Left lobe of liver (tissue), 2 donors: ENCODE data around the gene PAQR8. TPM values are rescaled to one million over a fixed set of nuclear protein-coding genes. Genes with fewer than 3 reads are reported as not detected.

Source experiments
- ATAC-seq: fragments of 200-7000 bp; cut with Tn5 transposase; one replicate; pipeline ENCODE4 v1.9.1; 2020; ENCODE audit warnings: mild to moderate bottlenecking, moderate library complexity
- DNase-seq: peaks from one replicate; pipeline ENCODE4 v3.0.0-alpha.2; 2020; ENCODE audit warnings: low spot score
- total RNA-seq: library from RNA; stranded (reverse); gene quantifications from one replicate; pipeline ENCODE4 v1.2.1, GENCODE V29; 2021
- donor health status: DM: no; HTN: no; CAD: no; lungs with moderate emphysema.
- donor health status: DM: no; HTN: yes; CAD: no.

Gene PAQR8
- total RNA-seq, 1 donor from 2014 or later: 0.75 TPM

DNA sequence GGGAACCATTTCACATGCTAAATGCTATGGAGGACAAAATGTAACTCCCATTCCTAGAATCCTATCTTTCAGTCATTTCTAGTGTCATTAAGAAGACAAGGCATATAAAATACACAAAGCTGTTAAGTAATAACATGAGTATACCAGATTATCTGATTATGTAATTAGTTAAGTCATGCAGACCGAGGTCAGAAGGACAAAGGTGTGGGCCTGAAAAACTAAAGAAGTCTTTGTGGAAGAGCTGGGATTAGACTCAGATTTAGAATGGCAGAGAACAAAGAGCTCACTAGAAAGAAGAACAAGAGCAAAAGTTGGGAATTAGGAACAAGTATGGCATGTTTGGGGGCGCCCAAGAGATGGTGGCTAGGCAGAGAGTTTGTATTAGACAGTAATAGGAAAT, 95.1 kb downstream of the PAQR8 start:
- ATAC-seq: no peak
- no peak for DNase-seq

Other genes with a start within 250 kb of the PAQR8 start
- not detected for gene IL17A, start 175.8 kb upstream of the PAQR8 start, total RNA-seq
- not detected for gene IL17F, start 117.7 kb upstream of the PAQR8 start, total RNA-seq
- gene MCM3, start 77.4 kb upstream of the PAQR8 start, total RNA-seq: 7.8 TPM
- 3.9 TPM for gene EFHC1, start 58.2 kb downstream of the PAQR8 start, total RNA-seq
- 17.3 TPM for gene TRAM2, start 214.9 kb downstream of the PAQR8 start, total RNA-seq